CD4-positive, alpha-beta T cell (primary cell): Measurements from ENCODE around the gene LRPAP1. TPM values are rescaled to one million over a fixed set of nuclear protein-coding genes. Genes with fewer than 3 reads are reported as not detected.
"Not testable (repeated sequence)": the region's sequence is repeated elsewhere in the genome, so short reads cannot be mapped to it uniquely, and the experiment has no call there.

Experiments
- ATAC-seq: fragments of 200-7000 bp; cut with Tn5 transposase; one replicate; pipeline ENCODE4 v1.10.0; 2022; ENCODE audit warnings: mild to moderate bottlenecking; ENCODE audit not compliant: poor library complexity
- CTCF ChIA-PET: fragments of 350-600 bp; sonication (Branson Sonifier 250); formaldehyde crosslinking; loops from one replicate; lab custom pipeline; 2021; ENCODE audit warnings: antibody characterized with exemption, inconsistent platforms; lab: Charles Lee
- POLR2A ChIA-PET: fragments of 350-600 bp; sonication (Branson Sonifier 250); formaldehyde crosslinking; loops from one replicate; lab custom pipeline; 2021; ENCODE audit warnings: antibody characterized with exemption, inconsistent platforms; lab: Charles Lee
- DNase-seq, 14 experiments: peaks; one replicate each; pipeline ENCODE4 v3.0.0-alpha.2; 2013 to 2020; ENCODE audit warnings: mixed read lengths in 2 of 14
- H3K27ac ChIP-seq, 2 donors: one replicate each; pipeline versions ENCODE4 v1.5.1 to v1.7.0; 2013; ENCODE audit warnings: low read length in 2 of 2, low read depth in 1 of 2, mild to moderate bottlenecking in 1 of 2
- H3K27me3 ChIP-seq, 2 experiments: 1 replicate in 1 of 2; 2 replicates in 1 of 2; pipeline versions ENCODE4 v1.6.1 to v1.7.0; 2013; ENCODE audit warnings: low read length in 2 of 2, control low read depth in 1 of 2, mild to moderate bottlenecking in 1 of 2, moderate library complexity in 1 of 2; ENCODE audit not compliant: insufficient read depth in 2 of 2, control insufficient read depth in 1 of 2
- H3K36me3 ChIP-seq: one replicate; pipeline ENCODE4 v1.6.1; 2013; ENCODE audit warnings: low read length, control low read depth; ENCODE audit not compliant: insufficient read depth
- H3K4me1 ChIP-seq: one replicate; pipeline ENCODE4 v1.6.1; 2013; ENCODE audit warnings: low read length, control low read depth; ENCODE audit not compliant: insufficient read depth
- H3K4me3 ChIP-seq: one replicate; pipeline ENCODE4 v1.5.1; 2013; ENCODE audit warnings: mild to moderate bottlenecking, low read length, moderate library complexity
- H3K9me3 ChIP-seq, 2 experiments: 1 replicate in 1 of 2; 2 replicates in 1 of 2; pipeline versions ENCODE4 v1.6.1 to v1.7.0; 2013; ENCODE audit warnings: low read length in 2 of 2, mild to moderate bottlenecking in 2 of 2, control low read depth in 1 of 2, moderate library complexity in 1 of 2; ENCODE audit not compliant: control insufficient read depth in 1 of 2, insufficient read depth in 1 of 2
- H3K27ac Mint-ChIP-seq: one replicate; pipeline ENCODE4 v1.8.0; 2020; ENCODE audit warnings: mixed read lengths
- H3K27me3 Mint-ChIP-seq: one replicate; pipeline ENCODE4 v1.8.0; 2021; ENCODE audit warnings: mixed read lengths
- H3K36me3 Mint-ChIP-seq: one replicate; pipeline ENCODE4 v1.8.0; 2021; ENCODE audit warnings: low read depth, mixed read lengths
- H3K4me1 Mint-ChIP-seq: one replicate; pipeline ENCODE4 v1.8.0; 2021; ENCODE audit warnings: low read depth, mixed read lengths
- H3K4me3 Mint-ChIP-seq: one replicate; pipeline ENCODE4 v1.8.0; 2020; ENCODE audit warnings: mild to moderate bottlenecking, mixed read lengths
- H3K9me3 Mint-ChIP-seq: one replicate; pipeline ENCODE4 v1.8.0; 2020; ENCODE audit warnings: mixed read lengths
- intact Hi-C, 2 experiments: fragments of 100-400 bp; cut with DNase I in 1 of 2; cut with micrococcal nuclease in 1 of 2; formaldehyde crosslinking; loops; one replicate each; pipeline versions ENCODE4 v1.15.1 to v1.9.0; 2023 to 2025; cut with DNase I, micrococcal nuclease
- total RNA-seq, 174 experiments: library from RNA in 2 of 174; stranded (reverse) in 2 of 174; gene quantifications; one replicate each; pipeline ENCODE4 v1.2.3 and lab custom pipeline; 2021 to 2026

Gene LRPAP1
- total RNA-seq, 2 experiments from 2014 or later: 84.2 to 88.0 TPM

DNA sequence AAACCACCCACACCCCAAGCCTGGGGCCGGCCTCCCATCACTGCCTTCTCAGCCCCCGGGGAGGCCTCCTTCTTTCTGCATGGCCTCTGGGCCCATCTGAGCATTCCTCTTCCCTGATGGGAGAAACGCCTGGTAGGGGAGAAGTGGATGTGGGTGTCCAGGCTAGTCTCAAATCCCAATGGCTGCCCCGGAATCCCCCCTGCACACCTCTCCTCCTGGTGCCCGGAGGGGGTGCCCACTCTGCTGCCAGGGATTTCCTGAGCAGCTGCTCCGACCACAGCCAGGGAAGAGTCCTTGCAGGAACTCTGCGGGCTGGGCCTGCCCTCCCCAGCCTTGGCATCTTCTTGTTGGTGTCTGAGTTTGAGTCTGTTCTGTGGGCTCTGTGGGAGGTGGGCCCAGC, 19.1 kb upstream of the LRPAP1 start:
- H3K4me1 ChIP-seq, H3K9me3 Mint-ChIP-seq, H3K27ac Mint-ChIP-seq, H3K27me3 Mint-ChIP-seq, H3K27me3 ChIP-seq, ATAC-seq, intact Hi-C loops, DNase-seq, POLR2A ChIA-PET, H3K27ac ChIP-seq, H3K4me3 Mint-ChIP-seq, H3K4me1 Mint-ChIP-seq, H3K9me3 ChIP-seq, CTCF ChIA-PET, H3K36me3 ChIP-seq, H3K36me3 Mint-ChIP-seq, H3K4me3 ChIP-seq: not testable (repeated sequence)

DNA sequence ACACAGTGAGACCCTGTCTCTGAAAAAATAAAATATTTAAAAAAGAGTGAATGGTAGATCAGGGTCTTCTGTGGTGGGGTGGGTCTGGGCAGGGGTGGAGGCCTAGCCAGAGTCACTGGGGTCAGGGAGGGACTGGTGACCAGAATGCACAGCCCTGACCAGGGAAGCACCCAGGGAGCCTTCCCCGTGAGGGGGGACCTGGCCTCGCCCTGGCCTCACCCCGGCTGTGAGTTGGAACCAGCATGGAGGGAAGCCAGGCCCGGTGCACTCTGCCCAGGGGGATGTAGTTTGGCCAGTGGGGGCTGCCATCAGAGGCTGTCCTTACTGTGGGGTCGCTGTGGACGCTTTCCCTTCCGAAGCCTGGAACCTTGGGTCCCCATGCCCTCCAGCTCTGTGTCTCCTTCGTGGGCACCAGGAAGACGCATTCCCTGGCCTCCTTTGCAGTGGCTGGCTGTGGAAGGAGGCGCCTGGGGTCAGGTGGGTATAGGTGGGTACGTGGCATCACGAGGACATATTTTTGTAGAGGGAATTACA, 18.6 kb upstream of the LRPAP1 start:
- H3K36me3 ChIP-seq, H3K4me1 Mint-ChIP-seq, DNase-seq, H3K27ac Mint-ChIP-seq, H3K4me1 ChIP-seq, H3K36me3 Mint-ChIP-seq, H3K9me3 Mint-ChIP-seq, H3K27me3 ChIP-seq, POLR2A ChIA-PET, ATAC-seq, H3K4me3 Mint-ChIP-seq, H3K4me3 ChIP-seq, H3K27me3 Mint-ChIP-seq, intact Hi-C loops, H3K9me3 ChIP-seq, CTCF ChIA-PET, H3K27ac ChIP-seq: not testable (repeated sequence)

GRCh38 chr4:3550041-3550440, 17.8 kb upstream of the LRPAP1 start:
- not testable (repeated sequence) for H3K36me3 ChIP-seq, ATAC-seq

GRCh38 chr4:3549694-3550001, 17.4 kb upstream of the LRPAP1 start:
- H3K27me3 ChIP-seq, H3K27ac ChIP-seq, ATAC-seq, H3K36me3 ChIP-seq, H3K4me3 Mint-ChIP-seq, H3K36me3 Mint-ChIP-seq, POLR2A ChIA-PET, H3K4me1 ChIP-seq, H3K9me3 Mint-ChIP-seq, CTCF ChIA-PET, H3K27ac Mint-ChIP-seq, H3K4me3 ChIP-seq, H3K9me3 ChIP-seq, DNase-seq, intact Hi-C loops, H3K27me3 Mint-ChIP-seq, H3K4me1 Mint-ChIP-seq: not testable (repeated sequence)

More at GRCh38 chr4:3550041-3550440, 17.8 kb upstream of the LRPAP1 start:
- H3K27ac ChIP-seq, intact Hi-C loops, H3K9me3 ChIP-seq, H3K4me1 Mint-ChIP-seq, H3K4me3 ChIP-seq, H3K9me3 Mint-ChIP-seq, DNase-seq, H3K27ac Mint-ChIP-seq, H3K4me3 Mint-ChIP-seq, POLR2A ChIA-PET, CTCF ChIA-PET, H3K27me3 ChIP-seq, H3K27me3 Mint-ChIP-seq, H3K4me1 ChIP-seq, H3K36me3 Mint-ChIP-seq: not testable (repeated sequence)

- H3K9me3 ChIP-seq, H3K27ac ChIP-seq, ATAC-seq, H3K4me3 ChIP-seq, POLR2A ChIA-PET, H3K36me3 ChIP-seq, H3K36me3 Mint-ChIP-seq, H3K4me1 ChIP-seq, H3K27ac Mint-ChIP-seq, CTCF ChIA-PET, intact Hi-C loops, H3K9me3 Mint-ChIP-seq, H3K4me1 Mint-ChIP-seq, H3K27me3 Mint-ChIP-seq, DNase-seq, H3K27me3 ChIP-seq, H3K4me3 Mint-ChIP-seq: not testable (repeated sequence)
Observed at GRCh38 chr4:3548991-3549693, 16.9 kb upstream of the LRPAP1 start.

DNA sequence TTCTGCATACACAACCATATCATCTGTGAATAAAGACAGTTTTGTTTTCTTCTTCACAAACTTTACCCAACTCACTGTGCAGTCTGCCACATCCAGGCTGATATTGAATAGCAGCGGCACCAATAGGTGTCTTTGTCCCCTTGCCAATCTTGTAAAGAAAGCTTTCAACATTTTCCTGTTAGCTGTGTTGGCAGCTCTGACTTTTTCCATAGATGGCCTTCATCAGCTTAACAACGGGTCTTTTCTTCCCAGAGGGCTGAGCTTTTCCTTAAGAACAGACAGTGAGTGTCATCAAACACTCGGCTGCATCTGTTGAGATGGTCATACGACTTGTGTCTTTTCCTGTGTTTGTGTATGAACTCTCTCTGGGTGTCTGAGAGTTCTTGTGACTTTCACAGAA, 14.5 kb upstream of the LRPAP1 start:
- H3K36me3 Mint-ChIP-seq, H3K27ac Mint-ChIP-seq, CTCF ChIA-PET, H3K27ac ChIP-seq, H3K36me3 ChIP-seq, H3K4me1 ChIP-seq, DNase-seq, H3K9me3 ChIP-seq, H3K27me3 ChIP-seq, POLR2A ChIA-PET, H3K9me3 Mint-ChIP-seq, ATAC-seq, H3K27me3 Mint-ChIP-seq, H3K4me3 ChIP-seq, H3K4me3 Mint-ChIP-seq, H3K4me1 Mint-ChIP-seq, intact Hi-C loops: not testable (repeated sequence)

DNA sequence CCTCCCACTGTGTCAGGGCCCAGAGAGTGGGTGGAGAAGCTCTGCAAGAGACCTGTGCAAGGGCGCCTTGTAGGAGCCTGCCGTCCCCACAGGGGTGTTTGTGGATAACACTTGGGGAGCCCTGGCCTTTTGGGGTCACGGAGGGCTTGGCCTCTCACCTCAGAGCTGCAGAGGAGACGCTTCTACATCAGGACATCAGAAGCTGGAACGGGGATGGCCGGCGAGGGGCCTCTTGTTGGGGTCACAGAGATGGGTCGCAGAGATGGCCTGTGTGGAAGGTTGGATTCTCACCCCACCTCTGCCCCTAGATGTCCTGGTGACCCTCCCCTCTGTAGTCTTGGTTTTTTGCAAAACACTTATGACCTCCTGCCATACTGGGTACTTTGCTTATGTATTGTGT, 13.1 kb upstream of the LRPAP1 start:
- CTCF ChIA-PET, H3K36me3 Mint-ChIP-seq, POLR2A ChIA-PET, H3K9me3 ChIP-seq, intact Hi-C loops, DNase-seq, H3K27ac ChIP-seq, H3K27me3 Mint-ChIP-seq, H3K4me3 ChIP-seq, H3K27ac Mint-ChIP-seq, ATAC-seq, H3K27me3 ChIP-seq, H3K4me1 ChIP-seq, H3K36me3 ChIP-seq, H3K4me3 Mint-ChIP-seq, H3K4me1 Mint-ChIP-seq, H3K9me3 Mint-ChIP-seq: not testable (repeated sequence)
